HEK293 (cell line): ENCODE results near the gene COL5A2.

ENCODE experiments used
- CTCF ChIA-PET: fragments of 350-600 bp; formaldehyde crosslinking; extraction: SDS; loops from one replicate; lab custom pipeline; 2021; ENCODE audit warnings: antibody characterized with exemption; lab: Yijun Ruan, JAX
- POLR2A ChIA-PET: fragments of 300-600 bp; formaldehyde crosslinking; extraction: SDS; loops from one replicate; lab custom pipeline; 2020; ENCODE audit warnings: antibody characterized with exemption, inconsistent platforms; lab: Yijun Ruan, JAX
- H3K27ac ChIP-seq: fragments of 200-500 bp; sonication (Bioruptor generic); 2 replicates; pipeline ENCODE4 v1.5.1; 2014; ENCODE audit warnings: low read depth, low read length, control low read depth, inconsistent platforms; ENCODE audit errors: extremely low read depth
- H3K36me3 ChIP-seq, 2 experiments: fragments of 200-500 bp in 1 of 2; sonication (Bioruptor generic) in 1 of 2; 1 replicate in 1 of 2; 2 replicates in 1 of 2; pipeline ENCODE4 v1.5.1; 2014 to 2017; ENCODE audit warnings: inconsistent platforms in 2 of 2, low read length in 2 of 2; ENCODE audit not compliant: control insufficient read depth in 2 of 2, insufficient read depth in 1 of 2
- H3K4me1 ChIP-seq: fragments of 200-500 bp; sonication (Bioruptor generic); 2 replicates; pipeline ENCODE4 v1.5.1; 2014; ENCODE audit warnings: mild to moderate bottlenecking, low read length, inconsistent platforms; ENCODE audit not compliant: control insufficient read depth, insufficient read depth
- H3K4me3 ChIP-seq: 2 replicates; pipeline ENCODE4 v1.5.1; 2011; ENCODE audit warnings: low read depth, mild to moderate bottlenecking, control low read depth, low read length, moderate library complexity
- H3K9me3 ChIP-seq: fragments of 200-500 bp; sonication (Bioruptor generic); 2 replicates; pipeline ENCODE4 v1.5.1; 2014; ENCODE audit warnings: low read depth, low read length, inconsistent platforms; ENCODE audit not compliant: control insufficient read depth, insufficient read depth
- YY2 ChIP-seq: fragments of 450-650 bp; formaldehyde crosslinking; IDR thresholded peaks from 2 replicates; pipeline ENCODE4 v1.5.1; 2016; ENCODE audit warnings: missing biosample characterization, missing genetic modification characterization
- ZBTB1 ChIP-seq: fragments of 450-650 bp; formaldehyde crosslinking; IDR thresholded peaks from 2 replicates; pipeline ENCODE4 v1.5.1; 2016; ENCODE audit warnings: missing biosample characterization, missing genetic modification characterization
- ZNF146 ChIP-seq: fragments of 450-650 bp; formaldehyde crosslinking; IDR thresholded peaks from 2 replicates; pipeline ENCODE4 v1.5.1; 2016; ENCODE audit warnings: missing biosample characterization, missing genetic modification characterization
- ZNF2 ChIP-seq: fragments of 450-650 bp; formaldehyde crosslinking; IDR thresholded peaks from 2 replicates; pipeline ENCODE4 v1.5.1; 2016; ENCODE audit warnings: missing biosample characterization, missing genetic modification characterization
- ZNF214 ChIP-seq: fragments of 450-650 bp; formaldehyde crosslinking; IDR thresholded peaks from 2 replicates; pipeline ENCODE4 v1.5.1; 2017; ENCODE audit warnings: missing biosample characterization, mild to moderate bottlenecking, missing genetic modification characterization, borderline replicate concordance
- ZNF274 ChIP-seq, 2 experiments: fragments of 200-500 bp in 1 of 2; fragments of 450-650 bp in 1 of 2; sonication (Bioruptor generic) in 1 of 2; formaldehyde crosslinking in 1 of 2; IDR thresholded peaks; 2 replicates each; pipeline versions ENCODE4 v1.5.1 to v1.6.1; 2014 to 2016; ENCODE audit warnings: borderline replicate concordance in 1 of 2, inconsistent platforms in 1 of 2, low read length in 1 of 2, missing biosample characterization in 1 of 2, missing genetic modification characterization in 1 of 2
- ZNF335 ChIP-seq: fragments of 450-650 bp; formaldehyde crosslinking; conservative IDR thresholded peaks from 2 replicates; pipeline ENCODE4 v1.5.1; 2016; ENCODE audit warnings: missing biosample characterization, missing genetic modification characterization
- ZNF473 ChIP-seq: fragments of 450-650 bp; formaldehyde crosslinking; IDR thresholded peaks from 2 replicates; pipeline ENCODE4 v1.5.1; 2017; ENCODE audit warnings: missing biosample characterization, missing genetic modification characterization
- ZNF514 ChIP-seq: fragments of 450-650 bp; formaldehyde crosslinking; IDR thresholded peaks from 2 replicates; pipeline ENCODE4 v1.5.1; 2016; ENCODE audit warnings: missing biosample characterization, missing genetic modification characterization
- ZNF558 ChIP-seq: fragments of 450-650 bp; formaldehyde crosslinking; IDR thresholded peaks from 2 replicates; pipeline ENCODE4 v1.5.1; 2016; ENCODE audit warnings: missing biosample characterization, missing genetic modification characterization
- ZNF623 ChIP-seq: fragments of 450-650 bp; formaldehyde crosslinking; IDR thresholded peaks from 2 replicates; pipeline ENCODE4 v1.5.1; 2016; ENCODE audit warnings: missing biosample characterization, missing genetic modification characterization
- ZNF768 ChIP-seq: fragments of 450-650 bp; formaldehyde crosslinking; IDR thresholded peaks from 2 replicates; pipeline ENCODE4 v1.5.1; 2018; ENCODE audit warnings: missing biosample characterization, mild to moderate bottlenecking, missing genetic modification characterization
- ZNF785 ChIP-seq: fragments of 450-650 bp; formaldehyde crosslinking; IDR thresholded peaks from 2 replicates; pipeline ENCODE4 v1.5.1; 2016; ENCODE audit warnings: missing biosample characterization, missing genetic modification characterization
- ZNF843 ChIP-seq: fragments of 450-650 bp; formaldehyde crosslinking; IDR thresholded peaks from 2 replicates; pipeline ENCODE4 v1.5.1; 2016; ENCODE audit warnings: missing biosample characterization, missing genetic modification characterization
- TF ChIP-seq, protein P1 (sequence below): fragments of 450-650 bp; formaldehyde crosslinking; IDR thresholded peaks from 2 replicates; pipeline ENCODE4 v1.5.1; 2016; ENCODE audit warnings: missing biosample characterization, missing genetic modification characterization, borderline replicate concordance
- TF ChIP-seq, protein P2 (sequence below): fragments of 450-650 bp; formaldehyde crosslinking; optimal IDR thresholded peaks from 2 replicates; pipeline ENCODE3; 2016; ENCODE audit warnings: missing biosample characterization, mild to moderate bottlenecking, missing genetic modification characterization

The COL5A2 gene

DNA sequence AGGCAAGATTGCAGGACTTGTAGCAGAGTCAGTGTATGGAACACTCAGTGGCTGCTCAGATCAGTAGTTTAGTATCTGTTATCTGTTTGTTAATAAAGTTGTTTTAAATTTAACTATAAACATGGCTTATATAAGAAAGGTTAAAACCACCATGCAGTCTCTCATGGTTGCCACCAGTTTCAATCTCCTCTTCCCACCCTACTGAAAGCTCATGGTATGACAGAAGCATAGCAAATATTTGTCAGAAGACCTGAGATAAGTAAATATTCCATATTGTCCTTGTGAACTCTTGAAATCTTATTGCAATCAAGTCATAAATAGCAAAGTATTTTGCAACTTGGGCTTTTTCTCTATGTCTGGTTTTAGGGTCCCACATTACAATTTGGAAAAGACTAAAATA, 2.1 kb upstream of the COL5A2 start:
- no peak overlapping the region for H3K27ac ChIP-seq
- TF ChIP-seq ZNF214 (tag by site-specific recombination): no peak
- no peak for TF ChIP-seq ZNF274 (IDR thresholded peaks at IDR 0.05; ENCODE audit: low read length)
- TF ChIP-seq ZNF274 (tag by site-specific recombination; IDR thresholded peaks at IDR 0.05; ENCODE audit: borderline replicate concordance): no peak
- TF ChIP-seq ZNF768: no peak
- TF ChIP-seq ZNF623: no peak
- H3K36me3 ChIP-seq: no peaks in the 10 kb centered on the region
- H3K9me3 ChIP-seq: no peaks in the 10 kb centered on the region
- H3K4me1 ChIP-seq: no peaks in the 10 kb centered on the region
- H3K4me3 ChIP-seq: no peak overlapping the region
- CTCF ChIA-PET: no interaction called here
- POLR2A ChIA-PET: no interaction called here

DNA sequence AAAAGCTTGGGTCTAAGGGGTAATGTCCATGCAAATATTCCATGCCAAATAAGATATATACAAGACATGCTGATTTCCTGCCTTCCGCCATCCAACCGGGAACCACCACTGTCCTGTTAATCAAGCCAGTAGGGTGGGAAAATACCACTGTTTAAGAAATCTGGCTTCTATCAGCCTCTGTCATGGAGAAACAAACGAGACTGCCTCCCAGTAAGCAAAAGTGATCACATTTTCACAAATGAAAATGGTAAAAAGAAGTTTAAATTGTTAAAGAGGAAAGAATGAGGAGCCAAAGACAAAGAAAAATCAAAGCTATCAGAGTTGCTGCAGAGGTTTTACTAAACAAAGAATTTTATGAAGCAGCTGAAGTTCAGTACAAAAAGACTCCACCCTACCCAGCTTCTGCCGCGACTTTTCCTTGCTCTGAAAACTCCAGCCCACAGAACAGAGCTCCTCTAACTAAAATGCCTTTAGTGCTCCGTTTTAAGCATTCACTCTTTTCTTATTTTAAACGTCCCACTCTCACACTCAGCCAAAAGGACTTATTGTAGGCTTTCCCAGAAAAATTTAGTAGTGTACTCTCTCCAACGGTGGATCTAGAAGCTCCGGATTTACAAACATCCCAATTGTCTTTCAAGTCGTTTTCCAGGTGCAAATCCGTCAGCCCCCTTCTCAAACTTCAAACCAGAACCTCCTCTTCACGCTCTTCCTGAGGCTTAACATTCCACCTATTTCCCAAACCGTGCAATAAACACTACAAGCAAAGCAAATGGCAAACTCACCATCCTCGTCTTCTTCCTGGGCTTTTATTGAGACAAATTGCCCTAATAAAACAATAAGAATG, 613 bp downstream of the COL5A2 start:
- ChIA-PET CTCF (interaction anchor here (0.6 to 1.0 kb wide), 4 partner anchors 15 to 962 kb away, joined by 3 read pairs; no protein-coding TSS in a partner anchor), POLR2A (no interaction called here)
- H3K4me1 ChIP-seq: no peaks in the 10 kb centered on the region
- no peak overlapping the region for H3K4me3 ChIP-seq
- TF ChIP-seq YY2 (tag by site-specific recombination) (no peak), ZNF843 (tag by site-specific recombination) (no peak), ZNF2 (tag by site-specific recombination) (no peak), ZNF473 (tag by site-specific recombination) (no peak), ZNF558 (tag by site-specific recombination) (no peak), ZBTB1 (tag by site-specific recombination) (no peak), ZNF146 (tag by site-specific recombination) (no peak), ZNF514 (no peak), ZNF785 (no peak), ZNF335 (tag by site-specific recombination) (no peak)
- TF ChIP-seq, protein P1, sequence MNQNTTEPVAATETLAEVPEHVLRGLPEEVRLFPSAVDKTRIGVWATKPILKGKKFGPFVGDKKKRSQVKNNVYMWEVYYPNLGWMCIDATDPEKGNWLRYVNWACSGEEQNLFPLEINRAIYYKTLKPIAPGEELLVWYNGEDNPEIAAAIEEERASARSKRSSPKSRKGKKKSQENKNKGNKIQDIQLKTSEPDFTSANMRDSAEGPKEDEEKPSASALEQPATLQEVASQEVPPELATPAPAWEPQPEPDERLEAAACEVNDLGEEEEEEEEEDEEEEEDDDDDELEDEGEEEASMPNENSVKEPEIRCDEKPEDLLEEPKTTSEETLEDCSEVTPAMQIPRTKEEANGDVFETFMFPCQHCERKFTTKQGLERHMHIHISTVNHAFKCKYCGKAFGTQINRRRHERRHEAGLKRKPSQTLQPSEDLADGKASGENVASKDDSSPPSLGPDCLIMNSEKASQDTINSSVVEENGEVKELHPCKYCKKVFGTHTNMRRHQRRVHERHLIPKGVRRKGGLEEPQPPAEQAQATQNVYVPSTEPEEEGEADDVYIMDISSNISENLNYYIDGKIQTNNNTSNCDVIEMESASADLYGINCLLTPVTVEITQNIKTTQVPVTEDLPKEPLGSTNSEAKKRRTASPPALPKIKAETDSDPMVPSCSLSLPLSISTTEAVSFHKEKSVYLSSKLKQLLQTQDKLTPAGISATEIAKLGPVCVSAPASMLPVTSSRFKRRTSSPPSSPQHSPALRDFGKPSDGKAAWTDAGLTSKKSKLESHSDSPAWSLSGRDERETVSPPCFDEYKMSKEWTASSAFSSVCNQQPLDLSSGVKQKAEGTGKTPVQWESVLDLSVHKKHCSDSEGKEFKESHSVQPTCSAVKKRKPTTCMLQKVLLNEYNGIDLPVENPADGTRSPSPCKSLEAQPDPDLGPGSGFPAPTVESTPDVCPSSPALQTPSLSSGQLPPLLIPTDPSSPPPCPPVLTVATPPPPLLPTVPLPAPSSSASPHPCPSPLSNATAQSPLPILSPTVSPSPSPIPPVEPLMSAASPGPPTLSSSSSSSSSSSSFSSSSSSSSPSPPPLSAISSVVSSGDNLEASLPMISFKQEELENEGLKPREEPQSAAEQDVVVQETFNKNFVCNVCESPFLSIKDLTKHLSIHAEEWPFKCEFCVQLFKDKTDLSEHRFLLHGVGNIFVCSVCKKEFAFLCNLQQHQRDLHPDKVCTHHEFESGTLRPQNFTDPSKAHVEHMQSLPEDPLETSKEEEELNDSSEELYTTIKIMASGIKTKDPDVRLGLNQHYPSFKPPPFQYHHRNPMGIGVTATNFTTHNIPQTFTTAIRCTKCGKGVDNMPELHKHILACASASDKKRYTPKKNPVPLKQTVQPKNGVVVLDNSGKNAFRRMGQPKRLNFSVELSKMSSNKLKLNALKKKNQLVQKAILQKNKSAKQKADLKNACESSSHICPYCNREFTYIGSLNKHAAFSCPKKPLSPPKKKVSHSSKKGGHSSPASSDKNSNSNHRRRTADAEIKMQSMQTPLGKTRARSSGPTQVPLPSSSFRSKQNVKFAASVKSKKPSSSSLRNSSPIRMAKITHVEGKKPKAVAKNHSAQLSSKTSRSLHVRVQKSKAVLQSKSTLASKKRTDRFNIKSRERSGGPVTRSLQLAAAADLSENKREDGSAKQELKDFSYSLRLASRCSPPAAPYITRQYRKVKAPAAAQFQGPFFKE (tag by site-specific recombination): no peak
- TF ChIP-seq, protein P2, sequence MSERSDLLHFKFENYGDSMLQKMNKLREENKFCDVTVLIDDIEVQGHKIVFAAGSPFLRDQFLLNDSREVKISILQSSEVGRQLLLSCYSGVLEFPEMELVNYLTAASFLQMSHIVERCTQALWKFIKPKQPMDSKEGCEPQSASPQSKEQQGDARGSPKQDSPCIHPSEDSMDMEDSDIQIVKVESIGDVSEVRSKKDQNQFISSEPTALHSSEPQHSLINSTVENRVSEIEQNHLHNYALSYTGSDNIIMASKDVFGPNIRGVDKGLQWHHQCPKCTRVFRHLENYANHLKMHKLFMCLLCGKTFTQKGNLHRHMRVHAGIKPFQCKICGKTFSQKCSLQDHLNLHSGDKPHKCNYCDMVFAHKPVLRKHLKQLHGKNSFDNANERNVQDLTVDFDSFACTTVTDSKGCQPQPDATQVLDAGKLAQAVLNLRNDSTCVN (tag by site-specific recombination): no peak
- no peaks in the 10 kb centered on the region for H3K36me3 ChIP-seq
- no peaks in the 10 kb centered on the region for H3K9me3 ChIP-seq
- H3K27ac ChIP-seq: no peak overlapping the region
